GM12865 (cell line): ENCODE results near the gene AATF.

Source experiments
- DNase-seq: peaks from one replicate; pipeline ENCODE4 v3.0.0; 2010; ENCODE audit warnings: low read depth
- H3K4me3 ChIP-seq: 2 replicates; pipeline ENCODE4 v1.5.1; 2011; ENCODE audit warnings: mild to moderate bottlenecking, low read depth, low read length, control low read depth
- CTCF ChIP-seq: IDR thresholded peaks from 2 replicates; pipeline ENCODE4 v1.5.1; 2011; ENCODE audit warnings: low read length, control low read depth, low read depth, inconsistent platforms; ENCODE audit not compliant: insufficient read depth; ENCODE audit errors: missing control alignments

The AATF gene

DNA sequence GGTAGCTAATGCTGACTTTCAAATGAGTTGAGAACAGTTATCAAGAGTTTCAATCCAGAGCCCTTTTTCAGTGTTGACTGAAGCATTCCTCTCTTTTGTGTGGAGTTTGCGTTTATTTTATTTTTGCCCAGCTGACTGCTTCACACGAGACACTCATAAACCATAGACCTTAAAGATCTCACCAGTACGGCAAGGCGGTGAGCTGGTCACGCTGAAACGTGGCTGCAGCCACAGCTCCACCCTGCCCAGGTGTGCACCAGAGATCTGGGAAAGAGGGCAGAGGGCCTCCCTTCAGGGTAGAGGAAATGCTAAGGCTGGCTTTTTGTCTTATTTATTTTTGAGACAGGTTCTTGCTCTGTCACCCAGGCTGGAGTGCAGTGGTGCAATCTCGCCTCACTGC, 112.2 kb downstream of the AATF start:
- no peak for DNase-seq
- no peak overlapping the region for H3K4me3 ChIP-seq
- no peak for TF ChIP-seq CTCF

DNA sequence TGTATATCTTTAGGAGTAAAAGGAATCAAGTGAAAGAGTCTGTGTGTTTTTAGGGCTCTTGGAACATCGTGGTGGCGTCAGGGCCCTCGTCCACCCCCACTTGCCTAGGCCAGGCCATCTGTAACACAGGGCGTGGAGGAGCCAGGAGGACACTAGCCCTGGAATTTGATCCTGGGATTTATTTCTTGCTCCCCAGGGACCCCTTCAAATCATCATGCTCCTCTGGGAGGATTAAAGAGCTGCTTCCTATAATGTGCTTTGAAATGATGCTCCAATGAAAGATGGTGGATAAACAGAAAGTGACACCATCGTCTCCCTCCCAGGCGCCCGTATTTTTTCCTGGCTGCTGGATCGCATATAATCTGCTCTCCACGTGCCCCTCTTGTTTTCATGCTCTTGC, 113.3 kb downstream of the AATF start:
- H3K4me3 ChIP-seq: no peak overlapping the region
- TF ChIP-seq CTCF: no peak
- DNase-seq: no peak

DNA sequence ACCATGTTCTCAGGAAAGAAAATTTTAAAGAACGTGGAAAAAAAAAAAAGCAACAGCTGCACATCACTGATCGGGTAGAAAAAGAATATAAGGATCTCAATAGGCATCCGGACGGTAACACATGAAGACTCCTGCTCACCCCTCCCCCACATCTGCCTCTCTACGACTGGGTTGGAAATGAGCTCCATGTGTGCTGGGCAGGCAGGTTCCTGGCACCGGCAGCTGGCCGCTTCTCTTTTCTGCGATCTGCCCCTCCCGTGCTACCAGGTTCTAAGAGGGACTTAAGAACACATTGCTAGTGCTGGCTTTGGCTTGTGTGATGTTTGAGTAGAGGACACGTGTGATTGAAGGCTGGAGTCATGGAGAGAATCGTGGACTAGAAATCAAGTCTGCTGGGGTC, 115.5 kb downstream of the AATF start:
- no peak overlapping the region for H3K4me3 ChIP-seq
- TF ChIP-seq CTCF: no peak
- no peak for DNase-seq

- TF ChIP-seq CTCF: no peak
- no peak overlapping the region for H3K4me3 ChIP-seq
- no peak for DNase-seq
These were observed 116.2 kb downstream of the AATF start for GRCh38 chr17:37064956-37065355.

DNA sequence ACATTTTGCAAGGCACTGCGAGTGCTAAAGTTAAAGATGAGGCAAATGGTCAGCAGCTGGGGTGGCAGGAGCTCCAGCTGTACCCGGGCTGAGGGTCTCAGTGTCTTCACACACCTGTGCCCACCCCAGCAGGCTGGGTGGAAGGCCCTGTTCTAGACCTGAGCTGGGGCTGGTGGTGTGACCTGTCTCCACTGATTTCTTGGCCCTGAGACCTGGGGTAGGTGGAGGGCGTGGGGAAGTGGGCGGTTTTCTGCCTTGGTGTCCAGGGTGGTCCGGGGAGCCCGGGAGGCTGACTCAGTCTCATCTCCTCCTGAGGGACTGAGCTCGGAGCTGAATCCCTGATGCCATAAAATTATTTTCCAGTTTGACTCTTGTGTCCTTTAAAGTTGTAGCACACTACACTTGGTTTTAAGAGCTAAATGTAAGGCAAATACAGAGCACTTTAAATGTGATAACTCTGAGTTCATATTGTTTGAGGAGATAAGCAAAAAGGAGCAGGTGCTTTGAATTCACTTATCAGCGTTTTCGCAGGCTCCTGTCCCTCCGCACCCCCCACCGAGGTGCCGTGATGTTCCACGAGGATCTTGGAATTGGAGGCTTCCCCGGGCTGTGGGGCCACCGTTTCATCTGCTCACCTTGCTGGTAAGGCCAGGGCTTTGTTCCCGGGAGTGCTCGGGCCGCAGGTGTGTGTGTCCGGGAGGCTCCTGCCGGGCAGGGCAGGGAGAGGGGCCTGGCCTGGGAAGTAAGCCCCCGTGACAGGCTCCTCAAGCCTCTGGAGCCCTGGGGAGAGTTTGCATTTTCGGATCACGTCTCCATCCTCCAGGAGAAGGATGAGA, 117.0 kb downstream of the AATF start:
- no peak overlapping the region for H3K4me3 ChIP-seq
- DNase-seq: no peak
- TF ChIP-seq CTCF: no peak

DNA sequence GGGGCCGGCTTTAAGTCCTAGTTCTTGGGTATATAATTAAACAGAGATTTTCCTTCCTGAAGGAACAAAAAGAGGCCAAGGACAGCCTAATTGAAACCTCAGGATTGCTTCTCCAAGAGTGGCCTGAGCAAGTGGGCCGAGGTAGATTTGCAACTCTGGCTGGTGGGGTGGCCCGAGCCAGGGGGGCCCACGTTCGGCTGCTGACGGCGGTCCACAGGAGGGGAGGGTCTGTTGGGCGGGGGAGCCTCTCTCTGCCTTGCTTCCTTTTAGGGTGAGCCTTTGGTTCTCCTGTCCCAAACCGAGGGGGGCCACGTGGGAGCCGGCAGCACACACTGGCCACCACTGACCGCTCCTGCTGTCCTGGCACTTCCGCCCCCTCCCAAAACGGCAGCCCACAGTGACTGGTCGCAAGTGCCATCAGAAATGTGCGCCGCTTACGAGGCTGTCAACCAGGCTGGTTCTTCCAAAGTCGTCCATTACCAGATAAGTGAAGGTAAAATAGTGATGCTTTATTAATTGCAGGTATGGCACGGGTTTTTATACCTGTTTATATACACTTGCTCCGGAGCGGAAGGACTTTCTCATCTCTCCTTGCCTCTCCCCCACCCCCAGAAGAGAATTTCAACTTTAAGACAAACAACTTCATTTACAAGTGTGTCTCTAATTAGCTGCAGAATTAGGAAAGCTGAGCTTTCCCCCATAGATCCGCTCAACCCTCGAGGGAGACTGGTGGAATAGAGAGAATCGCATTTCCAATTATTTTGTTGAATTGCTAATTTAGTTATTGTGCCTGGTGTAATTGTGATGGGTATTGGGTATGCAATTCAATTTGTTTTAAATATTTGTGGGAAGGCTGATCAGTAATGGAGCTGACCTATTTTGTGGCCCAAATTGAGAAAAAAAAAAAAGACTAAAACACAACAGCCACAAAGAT, 117.8 kb downstream of the AATF start:
- no peak for DNase-seq
- H3K4me3 ChIP-seq: no peak overlapping the region
- TF ChIP-seq CTCF: no peak
